Activated CD8-positive, alpha-beta T cell treated with anti-CD3 and anti-CD28 coated beads for 36 hours (primary cell): ENCODE data around the gene CKAP2L. TPM values are rescaled to one million over a fixed set of nuclear protein-coding genes. Genes with fewer than 3 reads are reported as not detected.
A peak's percentile ranks its signal among the peaks of the same experiment; 100 is the strongest.

Experiments
- ATAC-seq: fragments of 200-7000 bp; cut with Tn5 transposase; one replicate; pipeline ENCODE4 v1.10.0; 2021; ENCODE audit warnings: mild to moderate bottlenecking, moderate library complexity
- CTCF ChIA-PET: fragments of 350-600 bp; sonication (Branson Sonifier 250); formaldehyde crosslinking; loops from one replicate; lab custom pipeline; 2021; ENCODE audit warnings: antibody characterized with exemption; lab: Charles Lee
- POLR2A ChIA-PET: fragments of 350-600 bp; sonication (Branson Sonifier 250); formaldehyde crosslinking; loops from one replicate; lab custom pipeline; 2021; ENCODE audit warnings: antibody characterized with exemption; lab: Charles Lee
- DNase-seq: peaks from one replicate; pipeline ENCODE4 v3.0.0-alpha.2; 2020
- H3K27ac Mint-ChIP-seq: one replicate; pipeline ENCODE4 v1.8.0; 2021; ENCODE audit warnings: mild to moderate bottlenecking, mixed read lengths
- H3K27me3 Mint-ChIP-seq: one replicate; pipeline ENCODE4 v1.8.0; 2021; ENCODE audit warnings: mixed read lengths
- H3K36me3 Mint-ChIP-seq: one replicate; pipeline ENCODE4 v1.8.0; 2021; ENCODE audit warnings: low read depth, mixed read lengths
- H3K4me1 Mint-ChIP-seq: one replicate; pipeline ENCODE4 v1.8.0; 2021; ENCODE audit warnings: low read depth, mixed read lengths
- H3K4me3 Mint-ChIP-seq: one replicate; pipeline ENCODE4 v1.8.0; 2021; ENCODE audit warnings: mild to moderate bottlenecking, moderate library complexity, mixed read lengths
- H3K9me3 Mint-ChIP-seq: one replicate; pipeline ENCODE4 v1.8.0; 2021; ENCODE audit warnings: mixed read lengths
- CTCF ChIP-seq: fragments of 200-600 bp; IDR thresholded peaks from one replicate; pipeline ENCODE4 v1.8.0; 2022; ENCODE audit warnings: antibody characterized with exemption, mild to moderate bottlenecking
- intact Hi-C: fragments of 100-400 bp; cut with micrococcal nuclease; formaldehyde crosslinking; loops from one replicate; pipeline ENCODE4 v1.10.0; 2022
- total RNA-seq, 2 experiments: library from RNA; stranded (reverse); gene quantifications; one replicate each; pipeline ENCODE4 v1.2.3, GENCODE V29; 2021

The CKAP2L gene
- total RNA-seq, 2 experiments from 2014 or later = 24.5 to 30.5 TPM

GRCh38 chr2:112713926-112714325, 50.5 kb downstream of the CKAP2L start:
- ChIA-PET POLR2A (interaction anchor here (1.3 kb wide), 1 partner anchor 12 kb away, joined by 3 read pairs; no protein-coding TSS in a partner anchor), CTCF (interaction anchor here (1.0 to 1.1 kb wide), 2 partner anchors 69 to 83 kb away, joined by 3 to 4 read pairs; partner anchors contain the start of gene SLC20A1)
- intact Hi-C loops = no loop called here
- Mint-ChIP-seq H3K4me1 (peaks cover 7% of the 10 kb centered on the region), H3K27me3 (peaks cover 2% of the 10 kb centered on the region), H3K9me3 (peaks cover 3% of the 10 kb centered on the region), H3K36me3 (no peaks in the 10 kb centered on the region), H3K27ac (no peak overlapping the region), H3K4me3 (no peak overlapping the region)
- ATAC-seq = no peak
- DNase-seq = no peak
- no peak for TF ChIP-seq CTCF

DNA sequence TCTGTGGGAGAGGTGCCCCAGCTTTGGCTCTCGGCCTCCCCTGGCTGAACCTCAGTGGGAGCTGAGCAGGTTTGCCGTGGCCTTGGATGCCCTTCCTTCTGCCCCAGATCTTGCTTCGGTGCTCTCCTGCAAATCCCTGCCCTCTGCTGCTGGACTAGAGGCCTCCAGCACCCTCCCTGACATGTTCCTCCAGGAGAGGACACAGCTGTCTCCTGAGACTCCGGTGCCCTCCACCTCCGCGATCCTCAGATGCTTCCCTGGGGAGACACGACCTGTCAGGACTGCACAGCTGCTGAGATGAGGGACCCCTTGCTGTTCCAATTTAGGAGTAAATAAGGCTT, 50.9 kb downstream of the CKAP2L start:
- Mint-ChIP-seq H3K27ac (no peak overlapping the region), H3K27me3 (peaks cover 2% of the 10 kb centered on the region), H3K4me3 (no peak overlapping the region), H3K4me1 (peaks cover 7% of the 10 kb centered on the region), H3K9me3 (peaks cover 3% of the 10 kb centered on the region), H3K36me3 (no peaks in the 10 kb centered on the region)
- ChIA-PET POLR2A (interaction anchor here (1.3 kb wide), 1 partner anchor 12 kb away, joined by 3 read pairs; no protein-coding TSS in a partner anchor), CTCF (interaction anchor here (1.0 to 1.1 kb wide), 2 partner anchors 68 to 83 kb away, joined by 3 to 4 read pairs; partner anchors contain the start of gene SLC20A1)
- DNase-seq (no peak), ATAC-seq (no peak)
- intact Hi-C loops = no loop called here
- TF ChIP-seq CTCF = no peak

- ChIA-PET CTCF (interaction anchor here (1.0 to 1.3 kb wide), 4 partner anchors 14 to 229 kb away, joined by 3 to 6 read pairs (median 4); partner anchors contain the start of gene SLC20A1), POLR2A (no interaction called here)
- Mint-ChIP-seq H3K4me1 (peaks cover 11% of the 10 kb centered on the region), H3K4me3 (no peak overlapping the region), H3K9me3 (peaks cover 3% of the 10 kb centered on the region), H3K36me3 (no peaks in the 10 kb centered on the region), H3K27ac (no peak overlapping the region), H3K27me3 (peaks cover 2% of the 10 kb centered on the region)
- no peak for TF ChIP-seq CTCF
- peak; percentile 73 for DNase-seq
- intact Hi-C loops = no loop called here
- ATAC-seq = peak; percentile 61
These were observed 51.4 kb downstream of the CKAP2L start for GRCh38 chr2:112712903-112713584.

- H3K4me1 Mint-ChIP-seq = peaks cover 17% of the 10 kb centered on the region
- H3K9me3 Mint-ChIP-seq = peaks cover 3% of the 10 kb centered on the region
- H3K36me3 Mint-ChIP-seq = no peaks in the 10 kb centered on the region
- TF ChIP-seq CTCF = no peak
- ChIA-PET POLR2A (interaction anchor here (1.5 to 1.7 kb wide), 2 partner anchors 27 to 64 kb away, joined by 4 to 5 read pairs; no protein-coding TSS in a partner anchor), CTCF (interaction anchor here (1.0 to 1.3 kb wide), 4 partner anchors 12 to 229 kb away, joined by 3 to 6 read pairs (median 3); no protein-coding TSS in a partner anchor)
- intact Hi-C loops = no loop called here
- no peak for DNase-seq
- H3K27me3 Mint-ChIP-seq = peaks cover 4% of the 10 kb centered on the region
- H3K4me3 Mint-ChIP-seq = no peak overlapping the region
- no peak for ATAC-seq
- H3K27ac Mint-ChIP-seq = no peak overlapping the region
These were observed 51.9 kb downstream of the CKAP2L start for GRCh38 chr2:112712465-112712864.
